Uterus (tissue), 2 donors: ENCODE data around the gene ELP1.

Source experiments
- CTCF ChIP-seq, 4 experiments: fragments of 200-600 bp in 2 of 4; fragments of 450-650 bp in 2 of 4; sonication (generic) in 2 of 4; IDR thresholded peaks; one replicate each; pipeline ENCODE4 v1.5.1; 2016 to 2019; ENCODE audit warnings: antibody characterized with exemption in 4 of 4, mild to moderate bottlenecking in 2 of 4, moderate library complexity in 1 of 4
- POLR2A ChIP-seq, 2 donors: fragments of 450-650 bp; IDR thresholded peaks; one replicate each; pipeline ENCODE4 v1.6.1; 2016; ENCODE audit warnings: antibody characterized with exemption in 2 of 2, mild to moderate bottlenecking in 1 of 2, moderate library complexity in 1 of 2

GRCh38 chr9:108883085-108883484 lies 50.8 kb downstream of the ELP1 start:
- no peak for TF ChIP-seq CTCF (IDR thresholded peaks at IDR 0.05)
- TF ChIP-seq POLR2A (IDR thresholded peaks at IDR 0.05) = no peak
